GM12891 (cell line): Measurements from ENCODE around the gene SPAG16.

ENCODE experiments used
- PAX5 ChIP-seq: IDR thresholded peaks from 2 replicates; pipeline ENCODE4 v1.6.1; 2011; ENCODE audit warnings: low read length, moderate library complexity, mild to moderate bottlenecking; ENCODE audit not compliant: insufficient read depth, severe bottlenecking
- POLR2A ChIP-seq: IDR thresholded peaks from 2 replicates; pipeline ENCODE4 v1.6.1; 2011; ENCODE audit warnings: low read depth, low read length, control low read depth
- POLR2AphosphoS5 ChIP-seq: IDR thresholded peaks from 2 replicates; pipeline ENCODE4 v1.6.1; 2011; ENCODE audit warnings: low read depth, low read length, control low read depth
- POU2F2 ChIP-seq: IDR thresholded peaks from 2 replicates; pipeline ENCODE4 v1.6.1; 2011; ENCODE audit warnings: low read depth, mild to moderate bottlenecking, control low read depth, low read length, moderate library complexity
- SPI1 ChIP-seq: IDR thresholded peaks from 2 replicates; pipeline ENCODE4 v1.6.1; 2011; ENCODE audit warnings: low read depth, low read length, control low read depth
- TAF1 ChIP-seq: IDR thresholded peaks from 2 replicates; pipeline ENCODE4 v1.6.1; 2011; ENCODE audit warnings: low read depth, low read length, control low read depth

DNA sequence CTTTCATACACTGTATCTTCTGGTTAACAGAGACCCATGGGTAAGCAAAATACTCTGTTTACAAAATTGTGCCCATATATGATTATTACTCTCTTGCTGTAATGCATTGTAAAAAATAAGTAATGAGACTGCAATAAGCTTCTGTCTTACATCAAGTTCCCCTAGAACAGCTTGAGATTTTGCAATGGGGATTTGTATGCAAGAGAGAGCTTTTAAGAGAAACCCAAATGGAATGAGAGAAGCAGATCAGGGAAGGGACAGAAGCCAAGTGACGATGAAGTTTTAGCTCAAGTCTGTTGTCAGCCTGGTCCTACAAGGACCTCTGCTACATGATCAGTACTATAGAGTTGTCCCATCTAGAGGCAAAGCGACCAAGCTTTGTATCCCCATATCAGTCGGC is 908.4 kb downstream of the SPAG16 start:
- no peak for TF ChIP-seq POLR2A
- no peak for TF ChIP-seq TAF1
- no peak for TF ChIP-seq POLR2AphosphoS5
- no peak for TF ChIP-seq PAX5
- TF ChIP-seq POU2F2: no peak
- TF ChIP-seq SPI1: no peak
